HUDEP-2 (cell line): ENCODE measurements around the gene GGACT.
"Not testable (repeated sequence)": the region's sequence is repeated elsewhere in the genome, so short reads cannot be mapped to it uniquely, and the experiment has no call there.

Experiments
- DNase-seq, 76 experiments: peaks; one replicate each; lab custom pipeline; 2025; ENCODE audit not compliant: unreplicated experiment in 76 of 76; lab: John Stamatoyannopoulos, UW

Gene GGACT

DNA sequence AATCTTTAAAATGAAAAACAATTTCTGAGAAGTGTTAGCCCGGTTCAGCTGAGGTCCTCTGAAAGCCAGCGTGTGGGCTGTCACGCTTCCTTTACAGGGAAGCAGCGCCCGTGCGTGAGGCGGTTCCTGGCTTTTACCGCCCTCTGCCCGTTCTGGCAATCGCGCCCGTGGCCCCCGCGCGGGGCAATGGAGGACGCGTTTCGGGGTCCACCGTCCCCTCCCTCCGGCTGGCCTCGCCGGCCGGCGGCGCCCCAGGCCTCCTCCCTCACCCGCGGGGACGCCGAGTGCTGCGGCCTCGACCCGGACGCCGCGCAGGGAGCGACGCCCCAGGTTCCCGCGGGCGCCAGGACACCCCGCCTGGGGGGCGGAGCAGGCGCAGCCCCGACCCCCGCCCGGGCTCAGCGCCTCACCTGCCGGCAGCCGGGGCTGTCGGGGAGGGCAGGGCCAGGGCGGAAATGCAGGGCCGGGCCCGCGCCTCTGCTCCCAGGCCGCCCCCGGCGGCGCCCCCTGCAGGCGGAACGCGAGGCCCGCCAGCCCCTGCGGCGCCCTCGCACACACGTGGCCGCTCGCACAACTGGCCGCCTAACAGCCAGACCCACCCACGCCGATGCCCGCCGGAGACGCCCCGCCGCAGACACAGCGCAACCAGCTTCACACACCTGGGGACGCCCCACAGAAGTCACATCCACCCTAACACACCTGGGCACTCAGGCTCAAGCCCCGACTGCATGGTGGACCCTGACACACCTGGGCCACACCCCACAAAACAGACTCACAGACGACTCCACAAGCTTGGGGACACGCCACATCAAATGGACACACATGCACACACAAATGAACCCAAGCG lies at the start of gene GGACT:
GGACT (minus strand) TSS at position 459 of the 847 bp plus-strand sequence. CDS start 56,198 bp downstream, outside the sequence.
- DNase-seq, result peak in 73 of 76 experiments; percentile 11 to 86 (median 69)

DNA sequence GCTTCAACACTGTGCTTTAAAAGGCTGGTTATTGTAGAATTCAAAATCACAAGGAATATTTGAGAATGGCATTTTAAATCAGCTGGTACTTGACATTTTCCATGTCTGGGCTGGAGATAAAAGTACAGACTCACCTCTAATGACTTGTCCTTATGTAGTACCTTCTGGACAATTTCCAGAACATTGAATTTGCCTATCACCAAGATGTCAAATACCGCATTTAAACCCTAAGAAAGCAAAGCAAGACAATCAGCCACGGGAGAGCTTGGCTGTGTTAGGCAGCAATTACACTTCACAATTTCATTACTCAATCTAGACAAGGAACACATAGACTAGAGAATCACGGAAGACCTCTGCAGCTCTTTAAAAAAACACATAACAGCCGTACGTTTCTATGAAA lies 49.2 kb upstream of the GGACT start:
- no peak for DNase-seq

DNA sequence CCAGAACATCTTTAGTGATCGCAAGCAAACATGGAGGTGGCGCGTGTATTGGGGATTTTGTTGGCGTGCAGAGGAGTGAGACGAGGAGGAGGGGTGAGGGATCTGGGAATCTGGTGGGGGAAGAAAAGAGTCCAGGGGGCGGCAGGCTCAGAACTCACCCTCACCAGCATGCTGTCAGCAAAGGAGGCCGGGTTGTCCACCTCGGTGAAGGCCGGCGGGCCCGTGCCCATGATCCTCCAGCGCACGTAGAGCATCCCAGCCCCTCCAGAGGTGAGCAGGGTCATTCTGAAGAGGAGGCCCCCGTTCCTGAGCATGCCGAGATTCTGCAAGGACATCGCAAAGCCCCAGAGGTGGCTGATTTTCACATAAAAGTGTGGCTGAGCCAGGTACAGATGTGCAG lies 48.8 kb upstream of the GGACT start:
- no peak for DNase-seq

DNA sequence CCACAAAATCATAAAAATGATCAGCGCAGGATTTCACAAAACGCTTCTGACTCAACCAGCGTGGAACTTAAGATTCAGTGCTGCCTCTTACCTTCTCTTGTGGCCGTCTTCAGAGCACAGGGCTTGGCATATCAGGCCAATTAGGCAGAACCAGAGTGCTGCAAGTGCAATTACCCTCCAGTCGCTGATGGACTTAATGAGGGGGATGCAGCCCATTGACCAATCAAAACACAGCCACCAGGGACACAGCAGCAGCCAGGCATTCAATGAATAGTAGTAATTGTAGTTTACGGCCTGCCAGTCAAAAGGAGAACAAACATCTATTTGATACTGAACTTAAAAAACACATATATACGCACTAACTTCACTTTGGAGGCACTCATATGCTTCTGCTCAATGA lies 47.9 kb upstream of the GGACT start:
- DNase-seq, result no peak

DNA sequence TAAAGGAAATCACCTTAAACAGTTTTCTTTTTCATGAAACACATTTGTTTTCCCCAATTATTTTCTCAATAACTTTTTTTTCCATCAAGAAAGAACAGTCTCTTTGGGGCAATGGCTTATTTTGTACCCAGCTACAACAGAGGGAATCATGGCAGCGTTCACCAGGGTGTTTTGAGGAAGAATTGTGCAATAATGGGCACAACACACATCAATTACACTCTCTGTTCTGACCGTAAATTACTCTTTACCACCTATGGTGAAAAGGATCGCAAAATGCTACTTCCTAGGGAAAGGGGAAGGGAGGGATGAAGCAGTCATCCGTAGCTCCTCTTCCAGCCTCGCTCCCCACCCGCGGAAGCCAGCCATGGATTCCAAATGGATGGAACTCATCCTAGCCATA lies 47.4 kb upstream of the GGACT start:
- DNase-seq, result no peak

DNA sequence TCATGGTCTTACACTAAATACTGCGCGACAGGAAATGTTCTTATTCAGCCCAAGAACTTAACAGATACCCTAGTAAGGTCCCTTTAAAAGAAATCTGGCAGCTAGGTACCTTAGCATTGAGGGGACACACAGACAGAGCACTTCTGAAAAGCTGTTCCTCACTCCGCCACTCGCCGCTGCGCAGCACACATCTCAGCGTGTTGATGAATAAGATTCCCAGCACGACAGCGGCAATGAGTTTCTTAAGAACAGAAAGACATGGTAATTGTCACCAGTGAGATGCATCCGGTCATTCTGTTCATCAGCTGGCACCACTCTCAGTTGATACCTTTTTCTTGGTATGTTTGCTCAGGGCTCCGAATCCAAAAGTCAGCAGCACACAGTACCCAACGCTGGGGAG lies 46.1 kb upstream of the GGACT start:
- DNase-seq, result no peak

DNA sequence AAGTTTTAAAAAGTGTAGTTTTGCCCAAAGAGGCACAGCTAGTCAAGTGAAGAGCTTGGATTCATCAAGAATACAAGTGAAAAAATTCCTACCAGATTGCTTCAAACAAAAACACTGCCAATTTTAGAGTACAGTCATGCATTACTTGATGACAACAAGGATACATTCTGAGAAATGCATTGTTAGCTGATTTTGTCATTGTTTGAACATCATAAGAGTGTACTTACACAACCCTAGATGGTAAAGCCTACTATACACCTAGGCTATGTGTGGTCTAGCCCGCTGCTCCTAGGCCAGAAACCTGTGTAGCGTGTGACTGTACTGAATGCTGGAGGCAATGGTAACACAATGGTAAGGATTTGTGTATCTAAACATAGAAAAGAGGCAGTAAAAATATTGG lies 44.9 kb upstream of the GGACT start:
- no peak for DNase-seq

DNA sequence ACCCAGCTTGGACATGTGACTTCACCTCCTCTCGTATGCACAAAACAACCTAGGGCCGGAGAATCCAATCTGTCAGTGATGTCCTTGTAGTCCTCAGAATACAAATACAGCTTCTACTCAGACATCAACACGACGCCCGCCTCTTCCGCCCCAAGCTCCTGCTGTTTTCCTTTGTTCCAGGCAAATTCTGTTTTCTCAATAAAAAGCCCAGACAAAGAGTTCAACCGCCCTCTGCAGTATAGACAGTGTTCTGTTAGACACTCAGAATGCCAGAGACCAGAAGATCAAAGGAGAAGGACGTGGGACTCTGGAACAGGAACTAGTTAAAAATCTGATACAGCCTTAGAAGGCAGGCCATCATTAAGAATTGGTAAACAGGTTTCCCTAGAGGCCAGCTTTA lies 42.0 kb upstream of the GGACT start:
- no peak for DNase-seq

DNA sequence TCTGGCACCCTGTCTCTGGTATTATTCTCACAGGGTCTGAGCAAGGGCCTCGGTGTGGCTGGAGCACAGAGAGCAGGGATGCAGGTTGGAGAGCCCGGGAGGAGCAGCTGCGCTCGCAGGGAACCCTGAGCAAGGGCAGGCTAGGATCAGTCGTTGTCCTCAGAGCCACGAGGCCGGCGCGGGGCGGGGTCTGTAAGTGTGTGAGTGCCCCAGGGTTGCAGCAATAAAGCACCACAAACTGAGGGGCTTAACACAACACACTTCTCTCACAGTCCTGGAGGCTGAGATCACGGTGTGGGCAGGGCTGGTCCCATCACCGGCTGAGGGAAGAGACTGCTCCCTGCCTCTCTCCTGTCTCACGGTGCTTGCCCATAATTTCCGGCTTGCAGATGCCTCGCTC lies 38.5 kb upstream of the GGACT start:
- no peak for DNase-seq

DNA sequence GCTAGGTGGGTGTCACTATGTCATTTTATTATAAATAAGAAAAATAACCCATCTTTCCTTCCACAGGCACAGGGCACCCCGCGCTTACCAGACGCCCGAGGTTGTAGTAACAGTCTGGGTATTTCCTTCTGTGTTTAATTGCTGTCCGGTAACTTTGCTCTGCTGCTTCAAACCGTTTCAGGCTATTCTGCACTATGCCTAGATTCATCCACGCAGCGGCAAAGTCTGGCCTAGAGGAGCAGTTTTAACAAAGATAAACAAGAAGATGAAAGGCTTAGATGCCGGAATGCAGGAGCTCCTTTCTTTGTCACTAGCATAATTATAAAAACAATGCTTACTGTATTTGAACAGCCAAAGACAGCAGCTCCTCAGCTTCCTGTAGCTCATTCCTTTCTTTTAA lies 36.9 kb upstream of the GGACT start:
- no peak for DNase-seq

DNA sequence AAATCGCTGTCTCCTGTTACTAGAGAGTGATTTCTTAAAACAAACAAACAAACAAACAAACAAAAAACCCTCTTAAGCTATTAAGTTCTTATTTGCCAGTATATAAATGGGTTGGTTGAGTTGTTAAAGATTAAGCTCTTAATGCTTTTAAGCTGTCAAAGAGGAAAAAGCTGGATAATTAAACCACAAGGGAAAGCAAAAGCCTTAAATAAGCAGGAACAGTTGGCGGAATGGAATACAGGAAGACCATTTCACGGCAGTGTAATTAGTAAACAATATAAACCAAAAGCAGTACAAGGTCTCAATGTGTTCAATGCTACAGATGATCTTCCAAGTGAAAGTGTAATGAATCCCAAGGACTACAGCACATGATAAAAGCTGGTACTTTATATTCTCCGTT lies 32.2 kb upstream of the GGACT start:
- DNase-seq, result no peak

DNA sequence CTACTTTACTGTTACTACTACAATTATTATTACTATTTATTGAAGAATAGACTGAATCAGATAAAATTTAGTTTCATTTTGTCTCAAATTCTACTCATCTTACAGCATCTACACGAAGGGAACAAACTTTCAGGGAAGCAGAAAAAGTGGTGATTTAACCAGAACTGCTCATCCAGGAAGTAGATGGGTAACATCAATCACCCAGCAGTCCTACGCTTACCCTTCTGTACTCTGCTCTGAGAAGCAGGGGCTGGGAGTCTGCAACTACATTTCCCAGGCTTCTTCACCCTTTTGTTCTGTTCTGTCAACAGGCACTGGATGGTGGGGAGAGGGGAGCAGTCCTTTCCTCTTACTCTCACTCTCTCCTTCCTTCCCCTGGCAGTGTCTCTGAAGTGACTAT lies 31.4 kb upstream of the GGACT start:
- no peak for DNase-seq

DNA sequence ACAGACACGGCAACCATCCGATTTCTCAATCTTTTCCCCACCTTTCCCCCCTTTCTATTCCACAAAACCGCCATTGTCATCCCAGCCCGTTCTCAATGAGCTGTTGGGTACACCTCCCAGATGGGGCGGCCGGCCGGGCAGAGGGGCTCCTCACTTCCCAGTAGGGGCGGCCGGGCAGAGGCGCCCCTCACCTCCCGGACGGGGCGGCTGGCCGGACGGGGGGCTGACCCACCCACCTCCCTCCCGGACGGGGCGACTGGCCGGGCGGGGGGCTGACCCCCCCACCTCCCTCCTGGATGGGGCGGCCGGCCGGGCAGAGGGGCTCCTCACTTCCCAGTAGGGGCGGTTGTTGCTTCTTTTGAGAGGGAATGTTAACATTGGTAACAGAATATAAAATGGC lies 30.3 kb upstream of the GGACT start:
- DNase-seq, result not testable (repeated sequence)

DNA sequence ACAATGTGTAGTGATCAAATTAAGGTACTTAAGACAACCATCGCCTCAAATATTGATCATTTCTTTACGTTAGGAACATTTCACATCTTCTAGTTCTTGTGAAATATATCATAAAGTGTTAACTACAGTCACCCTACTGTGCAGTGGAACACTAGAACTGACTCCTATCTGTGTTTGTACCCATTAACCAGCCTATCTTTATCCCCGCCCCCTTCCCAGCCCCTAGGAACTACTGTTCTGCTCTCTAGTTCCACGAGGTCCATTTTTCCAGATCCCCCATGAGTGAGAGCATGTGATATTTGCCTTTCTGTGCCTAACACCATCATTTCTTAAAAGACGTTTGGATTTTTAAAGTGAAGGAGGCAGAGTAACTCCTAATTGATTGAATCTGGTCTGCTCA lies 24.4 kb upstream of the GGACT start:
- DNase-seq, result no peak

DNA sequence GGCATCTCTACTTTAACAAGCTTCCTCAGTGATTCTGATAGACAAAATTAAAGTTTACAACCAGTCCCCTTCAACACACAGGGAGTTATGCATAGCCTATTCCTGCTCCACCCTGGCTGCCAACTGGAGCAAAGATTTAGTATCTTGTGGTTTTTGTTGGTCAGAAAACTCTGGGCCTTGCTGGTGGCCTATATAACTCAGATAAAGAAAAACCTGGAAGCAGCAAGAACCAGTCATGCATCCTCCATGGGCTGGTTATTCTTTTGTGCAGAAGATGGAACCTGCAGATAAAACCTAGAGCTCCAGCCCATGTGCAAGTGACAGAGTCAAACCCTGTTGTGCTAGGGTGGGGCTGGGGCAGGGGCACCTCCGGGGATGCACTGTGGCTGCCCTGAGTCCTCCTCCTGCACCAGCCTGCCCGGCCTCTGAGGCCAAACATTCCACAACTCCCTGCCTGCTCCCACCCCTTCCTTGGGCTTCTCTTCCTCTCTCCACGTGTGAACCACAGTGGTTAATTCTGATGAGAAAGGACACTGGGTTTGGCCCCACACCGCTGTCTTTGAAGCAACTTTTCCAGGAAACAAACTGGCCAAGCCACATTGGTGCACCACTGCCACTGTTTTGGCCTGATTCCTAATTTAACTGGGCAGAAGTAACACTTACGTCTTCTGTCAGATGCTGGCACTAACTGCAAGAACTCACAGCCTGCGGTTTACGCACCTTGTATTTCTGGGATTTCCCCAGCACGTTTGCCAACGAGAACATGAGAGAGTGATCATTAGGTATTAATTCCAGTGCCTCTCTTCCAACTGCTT lies 23.3 kb upstream of the GGACT start:
- DNase-seq, result peak in 2 of 76 experiments; percentile 2

DNA sequence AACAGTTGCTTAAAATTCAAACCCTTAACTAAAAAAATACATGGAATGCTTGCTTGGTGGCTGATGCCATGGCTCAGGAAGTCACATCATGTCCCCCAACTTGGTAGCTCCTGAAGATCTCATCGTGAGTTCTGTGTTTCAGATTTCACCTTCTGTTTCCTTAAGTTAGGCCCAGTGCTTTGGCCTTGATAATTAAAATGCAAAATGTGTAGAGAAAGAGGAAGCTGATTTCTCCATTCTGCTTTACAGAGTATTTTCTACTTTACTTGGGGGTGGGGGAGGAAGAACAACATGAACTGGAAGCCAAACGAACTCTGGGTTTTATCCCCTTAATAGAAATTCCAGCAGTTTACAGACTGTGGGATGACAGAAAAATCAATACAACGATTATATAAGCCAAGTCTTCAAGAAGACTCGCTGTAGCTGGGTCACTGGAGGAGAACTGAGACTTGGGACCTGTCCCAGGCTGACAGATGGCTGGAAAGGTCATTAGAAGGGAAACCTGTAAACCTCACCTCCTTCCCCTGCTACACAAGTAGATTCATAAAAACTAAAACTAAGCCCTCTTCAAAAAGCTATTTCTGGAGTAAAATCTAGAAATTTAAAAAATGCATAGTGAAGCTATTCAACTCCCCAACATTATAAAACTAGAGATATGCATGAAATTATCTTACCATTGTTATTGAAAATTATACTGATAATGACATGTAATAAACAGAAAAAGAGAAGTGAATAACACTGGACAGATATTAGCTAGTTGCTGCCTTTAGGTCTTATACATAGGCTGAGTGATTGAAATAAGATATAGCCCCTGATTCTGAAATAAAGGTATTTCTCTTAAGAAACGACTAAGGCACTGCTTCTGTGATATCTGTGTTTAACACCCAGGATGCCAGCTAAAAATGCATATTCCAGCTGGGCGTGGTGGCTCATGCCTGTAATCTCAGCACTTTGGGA lies 22.1 kb upstream of the GGACT start:
- DNase-seq, result no peak

DNA sequence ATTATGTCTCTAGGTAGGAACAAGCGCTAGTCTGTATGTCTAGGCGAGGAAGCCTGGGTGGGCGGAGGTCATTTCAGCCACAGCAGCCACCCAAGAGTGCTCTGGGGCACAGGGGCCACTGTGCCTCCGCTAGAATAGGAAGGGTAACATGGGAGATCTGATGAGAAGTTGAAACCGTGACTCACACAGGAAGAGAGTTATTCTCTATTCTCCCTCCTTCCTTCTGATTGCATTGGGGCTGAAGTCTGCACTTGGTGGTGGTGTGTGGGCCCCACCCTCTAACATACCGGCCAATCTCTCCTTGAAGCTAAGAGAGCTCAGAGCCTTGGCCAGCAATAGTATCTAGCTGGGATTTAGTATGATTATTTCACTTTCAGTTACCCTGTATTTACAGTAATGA lies 20.3 kb upstream of the GGACT start:
- DNase-seq, result peak in 3 of 76 experiments; percentile 4 to 18 (median 16)

DNA sequence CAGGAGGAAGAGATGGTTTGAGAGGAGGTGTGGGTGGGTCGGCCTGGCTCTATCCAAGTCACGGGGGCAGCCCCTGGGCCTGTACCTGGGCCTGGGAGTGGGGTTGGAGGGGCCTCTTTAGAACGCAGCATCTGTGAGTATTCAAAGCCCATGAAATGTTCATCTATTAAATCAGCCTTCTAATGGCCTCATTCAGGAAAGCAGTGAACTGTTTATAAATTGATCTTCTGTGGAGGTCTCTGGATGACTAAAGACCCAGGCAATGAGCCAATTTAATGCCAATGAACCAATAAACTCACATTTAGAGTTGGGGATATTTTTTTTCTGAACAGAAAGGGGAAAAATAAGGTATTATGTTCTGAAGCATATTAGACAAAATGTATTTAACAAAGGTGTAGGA lies 19.9 kb upstream of the GGACT start:
- DNase-seq, result no peak

DNA sequence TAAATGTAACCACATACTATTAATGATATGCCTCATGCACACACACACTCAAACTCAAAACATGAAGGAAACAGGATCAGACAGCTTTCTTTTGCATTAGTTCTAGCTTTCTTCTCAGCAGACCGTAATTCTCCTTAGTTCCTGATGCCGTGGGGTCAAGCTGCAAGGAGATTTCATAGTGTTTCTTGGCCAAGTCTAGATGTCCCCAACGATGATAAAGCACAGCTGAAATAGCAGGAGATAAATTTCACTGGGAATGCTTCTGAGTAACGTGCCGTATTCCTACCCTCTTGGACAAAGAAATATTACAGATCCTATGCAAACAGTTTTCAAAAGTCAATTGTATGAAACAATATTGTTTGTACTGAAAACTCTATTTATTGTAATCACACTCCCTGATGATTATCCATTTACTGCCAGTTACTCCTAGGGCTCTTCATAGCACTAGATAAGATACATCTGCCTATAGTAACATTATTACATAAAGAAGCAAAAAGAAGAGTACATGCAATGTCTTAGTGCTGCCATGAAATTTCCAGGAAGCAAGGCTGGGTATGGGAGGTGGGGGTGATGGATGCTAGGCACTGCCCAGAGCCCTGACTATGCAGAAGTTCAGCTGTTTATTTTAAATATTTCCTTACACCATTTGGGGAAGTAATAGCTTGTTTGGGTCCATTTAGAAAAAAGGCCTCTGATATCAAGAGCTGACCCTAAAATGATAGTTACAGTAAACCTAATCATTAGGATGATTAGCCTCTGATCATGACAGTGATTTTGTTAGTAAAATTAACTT lies 16.5 kb upstream of the GGACT start:
- DNase-seq, result no peak

DNA sequence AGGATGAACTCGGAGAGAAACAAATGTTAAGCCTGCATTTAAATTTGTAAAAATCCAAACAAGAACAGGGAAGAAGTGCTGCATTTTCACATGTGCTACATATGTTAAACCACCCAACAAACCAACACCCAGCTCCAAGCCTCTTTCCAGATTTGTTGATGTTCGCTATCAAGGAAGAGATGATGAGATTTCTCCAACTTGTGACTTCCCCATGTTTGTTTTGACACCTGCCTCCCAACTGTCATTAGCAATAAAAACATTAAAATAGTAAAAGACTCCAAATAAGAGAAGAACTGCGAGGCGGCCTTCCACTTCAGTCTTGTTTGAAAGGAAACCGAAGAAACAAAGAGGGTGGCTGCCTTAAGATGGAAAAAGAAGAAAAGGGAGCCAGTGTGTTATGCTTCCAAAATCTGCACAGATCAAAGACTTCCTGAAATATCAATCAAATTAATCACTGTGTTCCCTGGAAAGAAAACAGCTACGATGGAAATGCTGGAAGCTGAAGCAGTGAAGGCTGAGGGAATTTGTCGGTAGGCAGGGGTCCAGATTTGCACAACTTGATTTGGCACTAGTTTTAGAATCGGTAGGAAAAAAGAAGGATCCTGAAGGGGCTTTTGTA lies 14.0 kb upstream of the GGACT start:
- no peak for DNase-seq
